Mucosa of descending colon (tissue), 3 donors: ENCODE measurements around the gene LAMA2. TPM values are rescaled to one million over a fixed set of nuclear protein-coding genes. Genes with fewer than 3 reads are reported as not detected.

ENCODE experiments used
- ATAC-seq: fragments of 200-7000 bp; cut with Tn5 transposase; one replicate; pipeline ENCODE4 v1.9.1; 2020; ENCODE audit warnings: mild to moderate bottlenecking, moderate library complexity
- DNase-seq, 3 donors: peaks; one replicate each; pipeline ENCODE4 v3.0.0-alpha.2; 2020
- H3K36me3 ChIP-seq: fragments of 200-600 bp; one replicate; pipeline ENCODE4 v1.8.0; 2021; ENCODE audit warnings: low read depth, mild to moderate bottlenecking
- H3K4me1 ChIP-seq: fragments of 200-600 bp; one replicate; pipeline ENCODE4 v1.8.0; 2021; ENCODE audit warnings: low read depth, mild to moderate bottlenecking
- H3K4me3 ChIP-seq: fragments of 200-600 bp; one replicate; pipeline ENCODE4 v1.8.0; 2021; ENCODE audit warnings: mild to moderate bottlenecking
- H3K9me3 ChIP-seq: fragments of 200-600 bp; one replicate; pipeline ENCODE4 v1.8.0; 2021; ENCODE audit warnings: mild to moderate bottlenecking
- CTCF ChIP-seq: fragments of 200-600 bp; IDR thresholded peaks from one replicate; pipeline ENCODE4 v1.8.0; 2022; ENCODE audit warnings: antibody characterized with exemption, mild to moderate bottlenecking
- intact Hi-C, 2 donors: fragments of 100-400 bp; cut with DNase I in 1 of 2; cut with micrococcal nuclease in 1 of 2; formaldehyde crosslinking; loops; one replicate each; pipeline versions ENCODE4 v1.11.0 to v1.11.1; 2022; cut with DNase I, micrococcal nuclease
- total RNA-seq, 3 donors: library from RNA; stranded (reverse); fragmentation: NEBNext Ultra II Directional in 2 of 3; extraction: Animal tissue kit (Norgen Biotek cat#: 25700) in 2 of 3; gene quantifications; one replicate each; pipeline versions ENCODE4 v1.2.1 to v1.2.4, GENCODE V29; 2021 to 2023
- donor health status: DM: no; HTN: no; CAD: no; lungs with moderate emphysema.
- donor health status: DM: no; HTN: no; CAD: no.
- donor health status: DM: no; HTN: yes; CAD: no.

LAMA2 gene
- total RNA-seq, 3 donors from 2014 or later, result 3.6 to 29.4 (median 18.4) TPM

- no peaks in the 10 kb centered on the region for H3K36me3 ChIP-seq
- H3K4me1 ChIP-seq, result no peaks in the 10 kb centered on the region
- H3K4me3 ChIP-seq, result no peak overlapping the region
- DNase-seq (no peak), ATAC-seq (no peak)
- intact Hi-C loops, result no loop called here
- H3K9me3 ChIP-seq, result no peaks in the 10 kb centered on the region
- TF ChIP-seq CTCF, result no peak
Measured at GRCh38 chr6:129306826-129307225, 423.9 kb downstream of the LAMA2 start.

- Histone ChIP-seq H3K9me3 (no peaks in the 10 kb centered on the region), H3K4me1 (no peaks in the 10 kb centered on the region), H3K4me3 (no peak overlapping the region), H3K36me3 (no peaks in the 10 kb centered on the region)
- DNase-seq, result no peak
- no peak for TF ChIP-seq CTCF
- intact Hi-C loops, result no loop called here
- ATAC-seq, result no peak
Measured at GRCh38 chr6:129307845-129308244, 424.9 kb downstream of the LAMA2 start.

- ATAC-seq (peak; percentile 17), DNase-seq (no peak)
- Histone ChIP-seq H3K4me3 (no peak overlapping the region), H3K4me1 (no peaks in the 10 kb centered on the region), H3K36me3 (no peaks in the 10 kb centered on the region), H3K9me3 (no peaks in the 10 kb centered on the region)
- no peak for TF ChIP-seq CTCF
- intact Hi-C loops, result no loop called here
Measured at GRCh38 chr6:129309154-129309553, 426.2 kb downstream of the LAMA2 start.

- no peaks in the 10 kb centered on the region for H3K4me1 ChIP-seq
- no peaks in the 10 kb centered on the region for H3K36me3 ChIP-seq
- DNase-seq (no peak), ATAC-seq (peak; percentile 63)
- intact Hi-C loops, result no loop called here
- no peaks in the 10 kb centered on the region for H3K9me3 ChIP-seq
- no peak for TF ChIP-seq CTCF
- no peak overlapping the region for H3K4me3 ChIP-seq
Measured at GRCh38 chr6:129312880-129313279, 429.9 kb downstream of the LAMA2 start.

- H3K4me1 ChIP-seq, result no peaks in the 10 kb centered on the region
- DNase-seq, result no peak
- ATAC-seq, result no peak
- intact Hi-C loops, result no loop called here
- H3K36me3 ChIP-seq, result no peaks in the 10 kb centered on the region
- no peaks in the 10 kb centered on the region for H3K9me3 ChIP-seq
- H3K4me3 ChIP-seq, result no peak overlapping the region
- no peak for TF ChIP-seq CTCF
Measured at GRCh38 chr6:129314575-129314974, 431.6 kb downstream of the LAMA2 start.
